GM12878 (cell line): Measurements from ENCODE around the gene GPSM1.

Experiments used
- BCL11A ChIP-seq: IDR thresholded peaks from 2 replicates; pipeline ENCODE4 v1.6.1; 2011; ENCODE audit warnings: low read depth, low read length
- BMI1 ChIP-seq: fragments of 450-650 bp; IDR thresholded peaks from 2 replicates; pipeline ENCODE4 v1.6.1; 2016; ENCODE audit warnings: mild to moderate bottlenecking, moderate library complexity, borderline replicate concordance
- CREB1 ChIP-seq: IDR thresholded peaks from 2 replicates; pipeline ENCODE4 v1.6.1; 2012; ENCODE audit warnings: low read depth, mild to moderate bottlenecking, inconsistent platforms
- EP300 ChIP-seq, 2 experiments: fragments of 150-350 bp in 1 of 2; IDR thresholded peaks; 2 replicates each; pipeline ENCODE4 v1.6.1; 2011 to 2012; ENCODE audit warnings: low read depth in 2 of 2, low read length in 2 of 2, borderline replicate concordance in 1 of 2, improper control_type of control experiment in 1 of 2, inconsistent platforms in 1 of 2; ENCODE audit not compliant: control insufficient read depth in 1 of 2
- FOXK2 ChIP-seq: fragments of 450-650 bp; IDR thresholded peaks from 2 replicates; pipeline ENCODE4 v1.6.1; 2017; ENCODE audit warnings: mild to moderate bottlenecking, moderate library complexity
- JUND ChIP-seq: IDR thresholded peaks from 2 replicates; pipeline ENCODE4 v1.6.1; 2012; ENCODE audit warnings: low read depth, mild to moderate bottlenecking, low read length, improper control_type of control experiment, moderate library complexity
- MEF2A ChIP-seq: IDR thresholded peaks from 2 replicates; pipeline ENCODE4 v1.6.1; 2011; ENCODE audit warnings: low read depth, mild to moderate bottlenecking, low read length, moderate library complexity; ENCODE audit not compliant: insufficient read depth
- MTA3 ChIP-seq: IDR thresholded peaks from 2 replicates; pipeline ENCODE4 v1.6.1; 2012; ENCODE audit warnings: low read length, inconsistent platforms, borderline replicate concordance
- NFYA ChIP-seq: IDR thresholded peaks from 2 replicates; pipeline ENCODE4 v1.6.1; 2011; ENCODE audit warnings: low read depth, mild to moderate bottlenecking, low read length, improper control_type of control experiment, borderline replicate concordance
- POLR2A ChIP-seq: IDR thresholded peaks from 2 replicates; pipeline ENCODE4 v1.6.1; 2011; ENCODE audit warnings: low read depth, mild to moderate bottlenecking, low read length
- POLR2AphosphoS5 ChIP-seq: IDR thresholded peaks from 2 replicates; pipeline ENCODE4 v1.6.1; 2011; ENCODE audit warnings: mild to moderate bottlenecking, low read length, inconsistent platforms
- RCOR1 ChIP-seq: conservative IDR thresholded peaks from 2 replicates; pipeline ENCODE4 v1.6.1; 2012; ENCODE audit warnings: low read depth, low read length, improper control_type of control experiment
- TF ChIP-seq, protein P1 (sequence below), 3 experiments: IDR thresholded peaks in 2 of 3; conservative IDR thresholded peaks in 1 of 3; 2 replicates each; pipeline ENCODE4 v1.5.1; 2011; ENCODE audit warnings: low read depth in 3 of 3, low read length in 3 of 3, mild to moderate bottlenecking in 3 of 3, control low read depth in 2 of 3, moderate library complexity in 2 of 3, inconsistent platforms in 1 of 3, mixed read lengths in 1 of 3; ENCODE audit not compliant: control insufficient read depth in 2 of 3, insufficient read depth in 1 of 3; ENCODE audit errors: extremely low read depth in 1 of 3
- TF ChIP-seq, protein P2 (sequence below): IDR thresholded peaks from 2 replicates; pipeline ENCODE4 v1.6.1; 2012; ENCODE audit warnings: mild to moderate bottlenecking, low read depth, low read length

DNA sequence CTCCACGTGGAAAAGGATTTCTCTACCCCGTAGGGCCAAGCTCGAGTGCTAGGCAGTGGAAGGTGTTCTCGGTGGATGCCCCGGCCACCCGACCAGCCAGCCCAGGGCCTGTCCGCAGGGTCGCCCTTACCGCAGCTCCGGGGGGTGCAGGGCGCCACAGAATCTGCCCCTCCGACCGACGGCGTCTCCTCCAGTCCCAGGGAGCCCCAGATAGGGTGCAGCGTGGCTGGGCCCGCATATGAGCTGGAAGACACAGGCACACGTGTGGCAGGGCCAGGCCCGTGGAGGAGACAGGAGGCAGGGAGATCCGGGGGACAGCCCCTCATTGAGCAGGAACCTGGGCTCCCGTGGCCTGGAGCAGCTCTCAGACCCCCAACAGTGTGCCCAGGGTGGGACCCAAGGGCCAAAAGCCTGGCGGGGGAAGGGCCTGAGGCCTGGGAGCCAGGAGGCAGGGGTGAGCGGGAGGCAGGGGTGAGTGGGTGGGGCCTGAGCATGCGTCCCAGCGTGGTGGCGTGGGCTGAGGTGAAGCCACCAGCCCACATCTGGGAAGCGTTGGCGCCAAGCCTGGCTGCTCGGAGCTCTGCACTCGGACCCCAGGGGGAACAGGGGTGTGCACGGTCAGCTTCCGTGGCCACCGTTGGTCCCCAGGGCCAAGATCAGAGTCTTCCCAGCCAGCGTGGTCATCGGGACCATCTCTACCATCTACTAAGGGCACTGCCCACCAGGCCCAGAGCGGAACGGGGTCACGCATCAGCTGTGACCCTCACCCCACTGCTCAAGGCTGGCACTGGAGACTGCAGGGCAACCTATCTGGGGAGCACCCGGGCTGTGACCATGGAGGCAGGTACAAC lies 45.7 kb upstream of the GPSM1 start:
- TF ChIP-seq NFYA (no peak), MEF2A (no peak), RCOR1 (no peak), POLR2A (no peak), MTA3 (no peak), BMI1 (no peak), POLR2AphosphoS5 (no peak), CREB1 (no peak), BCL11A (no peak), EP300 (IDR thresholded peaks at IDR 0.05; ENCODE audit: borderline replicate concordance in 1 of 2, control insufficient read depth in 1 of 2, low read depth in 2 of 2, low read length in 2 of 2) (no peak), FOXK2 (no peak), JUND (no peak)
- TF ChIP-seq, protein P1, sequence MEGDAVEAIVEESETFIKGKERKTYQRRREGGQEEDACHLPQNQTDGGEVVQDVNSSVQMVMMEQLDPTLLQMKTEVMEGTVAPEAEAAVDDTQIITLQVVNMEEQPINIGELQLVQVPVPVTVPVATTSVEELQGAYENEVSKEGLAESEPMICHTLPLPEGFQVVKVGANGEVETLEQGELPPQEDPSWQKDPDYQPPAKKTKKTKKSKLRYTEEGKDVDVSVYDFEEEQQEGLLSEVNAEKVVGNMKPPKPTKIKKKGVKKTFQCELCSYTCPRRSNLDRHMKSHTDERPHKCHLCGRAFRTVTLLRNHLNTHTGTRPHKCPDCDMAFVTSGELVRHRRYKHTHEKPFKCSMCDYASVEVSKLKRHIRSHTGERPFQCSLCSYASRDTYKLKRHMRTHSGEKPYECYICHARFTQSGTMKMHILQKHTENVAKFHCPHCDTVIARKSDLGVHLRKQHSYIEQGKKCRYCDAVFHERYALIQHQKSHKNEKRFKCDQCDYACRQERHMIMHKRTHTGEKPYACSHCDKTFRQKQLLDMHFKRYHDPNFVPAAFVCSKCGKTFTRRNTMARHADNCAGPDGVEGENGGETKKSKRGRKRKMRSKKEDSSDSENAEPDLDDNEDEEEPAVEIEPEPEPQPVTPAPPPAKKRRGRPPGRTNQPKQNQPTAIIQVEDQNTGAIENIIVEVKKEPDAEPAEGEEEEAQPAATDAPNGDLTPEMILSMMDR (IDR thresholded peaks at IDR 0.05 in 2 of 3, conservative IDR thresholded peaks at IDR 0.05 in 1 of 3; ENCODE audit: control insufficient read depth in 2 of 3, extremely low read depth in 1 of 3, insufficient read depth in 1 of 3, low read depth in 3 of 3, low read length in 3 of 3) = no peak
- TF ChIP-seq, protein P2, sequence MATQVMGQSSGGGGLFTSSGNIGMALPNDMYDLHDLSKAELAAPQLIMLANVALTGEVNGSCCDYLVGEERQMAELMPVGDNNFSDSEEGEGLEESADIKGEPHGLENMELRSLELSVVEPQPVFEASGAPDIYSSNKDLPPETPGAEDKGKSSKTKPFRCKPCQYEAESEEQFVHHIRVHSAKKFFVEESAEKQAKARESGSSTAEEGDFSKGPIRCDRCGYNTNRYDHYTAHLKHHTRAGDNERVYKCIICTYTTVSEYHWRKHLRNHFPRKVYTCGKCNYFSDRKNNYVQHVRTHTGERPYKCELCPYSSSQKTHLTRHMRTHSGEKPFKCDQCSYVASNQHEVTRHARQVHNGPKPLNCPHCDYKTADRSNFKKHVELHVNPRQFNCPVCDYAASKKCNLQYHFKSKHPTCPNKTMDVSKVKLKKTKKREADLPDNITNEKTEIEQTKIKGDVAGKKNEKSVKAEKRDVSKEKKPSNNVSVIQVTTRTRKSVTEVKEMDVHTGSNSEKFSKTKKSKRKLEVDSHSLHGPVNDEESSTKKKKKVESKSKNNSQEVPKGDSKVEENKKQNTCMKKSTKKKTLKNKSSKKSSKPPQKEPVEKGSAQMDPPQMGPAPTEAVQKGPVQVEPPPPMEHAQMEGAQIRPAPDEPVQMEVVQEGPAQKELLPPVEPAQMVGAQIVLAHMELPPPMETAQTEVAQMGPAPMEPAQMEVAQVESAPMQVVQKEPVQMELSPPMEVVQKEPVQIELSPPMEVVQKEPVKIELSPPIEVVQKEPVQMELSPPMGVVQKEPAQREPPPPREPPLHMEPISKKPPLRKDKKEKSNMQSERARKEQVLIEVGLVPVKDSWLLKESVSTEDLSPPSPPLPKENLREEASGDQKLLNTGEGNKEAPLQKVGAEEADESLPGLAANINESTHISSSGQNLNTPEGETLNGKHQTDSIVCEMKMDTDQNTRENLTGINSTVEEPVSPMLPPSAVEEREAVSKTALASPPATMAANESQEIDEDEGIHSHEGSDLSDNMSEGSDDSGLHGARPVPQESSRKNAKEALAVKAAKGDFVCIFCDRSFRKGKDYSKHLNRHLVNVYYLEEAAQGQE = no peak
